ENCODE data around the gene HIVEP3.

DNA sequence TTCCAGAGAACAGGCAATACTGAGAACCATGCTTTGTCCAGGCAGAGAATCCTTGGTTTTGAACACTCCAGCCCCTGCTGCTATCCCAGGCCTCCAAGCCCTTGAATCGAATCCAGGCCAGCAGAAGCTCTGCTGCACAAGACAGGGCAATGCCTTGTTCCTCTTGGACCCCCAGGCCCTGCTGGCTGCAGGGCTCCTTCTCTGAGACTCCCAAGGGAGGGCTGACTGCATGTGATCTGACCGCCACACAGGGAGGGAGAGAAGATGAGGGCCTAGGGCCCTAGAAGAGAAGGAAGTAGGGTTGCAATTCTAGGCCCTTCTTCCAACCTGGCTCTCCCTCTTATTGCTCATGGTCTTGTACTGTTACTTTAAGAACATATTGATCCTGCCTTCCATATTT, 273.7 kb downstream of the HIVEP3 start:
- TF ChIP-seq, protein P1, sequence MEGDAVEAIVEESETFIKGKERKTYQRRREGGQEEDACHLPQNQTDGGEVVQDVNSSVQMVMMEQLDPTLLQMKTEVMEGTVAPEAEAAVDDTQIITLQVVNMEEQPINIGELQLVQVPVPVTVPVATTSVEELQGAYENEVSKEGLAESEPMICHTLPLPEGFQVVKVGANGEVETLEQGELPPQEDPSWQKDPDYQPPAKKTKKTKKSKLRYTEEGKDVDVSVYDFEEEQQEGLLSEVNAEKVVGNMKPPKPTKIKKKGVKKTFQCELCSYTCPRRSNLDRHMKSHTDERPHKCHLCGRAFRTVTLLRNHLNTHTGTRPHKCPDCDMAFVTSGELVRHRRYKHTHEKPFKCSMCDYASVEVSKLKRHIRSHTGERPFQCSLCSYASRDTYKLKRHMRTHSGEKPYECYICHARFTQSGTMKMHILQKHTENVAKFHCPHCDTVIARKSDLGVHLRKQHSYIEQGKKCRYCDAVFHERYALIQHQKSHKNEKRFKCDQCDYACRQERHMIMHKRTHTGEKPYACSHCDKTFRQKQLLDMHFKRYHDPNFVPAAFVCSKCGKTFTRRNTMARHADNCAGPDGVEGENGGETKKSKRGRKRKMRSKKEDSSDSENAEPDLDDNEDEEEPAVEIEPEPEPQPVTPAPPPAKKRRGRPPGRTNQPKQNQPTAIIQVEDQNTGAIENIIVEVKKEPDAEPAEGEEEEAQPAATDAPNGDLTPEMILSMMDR (IDR thresholded peaks at IDR 0.05) = no peak
- TF ChIP-seq EP300 (IDR thresholded peaks at IDR 0.05) (no peak), POLR2A (IDR thresholded peaks at IDR 0.05) (no peak)
